Measurements from ENCODE around the gene SBNO2. TPM values are rescaled to one million over a fixed set of nuclear protein-coding genes. Genes with fewer than 3 reads are reported as not detected.
A peak's percentile ranks its signal among the peaks of the same experiment; 100 is the strongest.

SBNO2 gene
- total RNA-seq, 1 experiment from 2014 or later, result 97.8 TPM

- Mint-ChIP-seq H3K36me3 (ENCODE audit: insufficient read depth, unreplicated experiment) (peaks cover 38% of the 10 kb centered on the region), H3K27me3 (ENCODE audit: unreplicated experiment) (no peaks in the 10 kb centered on the region), H3K9me3 (ENCODE audit: low read depth, unreplicated experiment) (no peaks in the 10 kb centered on the region), H3K27ac (ENCODE audit: unreplicated experiment) (no peak overlapping the region), H3K4me3 (ENCODE audit: low read depth, unreplicated experiment) (no peak overlapping the region), H3K4me1 (ENCODE audit: low read depth, unreplicated experiment) (peaks cover 10% of the 10 kb centered on the region)
- no peak for TF ChIP-seq CTCF (IDR thresholded peaks at IDR 0.05; ENCODE audit: unreplicated experiment)
- CTCF ChIA-PET, result interaction anchor here (0.7 kb wide), 1 partner anchor 345 kb away, joined by 11 read pairs; no protein-coding TSS in a partner anchor
- intact Hi-C loops (cut with micrococcal nuclease; ENCODE audit: unreplicated experiment), result no loop called here
- no TSS peak for BruUV-seq (replicated peaks)
- peak; percentile 25 for DNase-seq
Measured at GRCh38 chr19:1063030-1063908, 110.8 kb downstream of the SBNO2 start.

DNA sequence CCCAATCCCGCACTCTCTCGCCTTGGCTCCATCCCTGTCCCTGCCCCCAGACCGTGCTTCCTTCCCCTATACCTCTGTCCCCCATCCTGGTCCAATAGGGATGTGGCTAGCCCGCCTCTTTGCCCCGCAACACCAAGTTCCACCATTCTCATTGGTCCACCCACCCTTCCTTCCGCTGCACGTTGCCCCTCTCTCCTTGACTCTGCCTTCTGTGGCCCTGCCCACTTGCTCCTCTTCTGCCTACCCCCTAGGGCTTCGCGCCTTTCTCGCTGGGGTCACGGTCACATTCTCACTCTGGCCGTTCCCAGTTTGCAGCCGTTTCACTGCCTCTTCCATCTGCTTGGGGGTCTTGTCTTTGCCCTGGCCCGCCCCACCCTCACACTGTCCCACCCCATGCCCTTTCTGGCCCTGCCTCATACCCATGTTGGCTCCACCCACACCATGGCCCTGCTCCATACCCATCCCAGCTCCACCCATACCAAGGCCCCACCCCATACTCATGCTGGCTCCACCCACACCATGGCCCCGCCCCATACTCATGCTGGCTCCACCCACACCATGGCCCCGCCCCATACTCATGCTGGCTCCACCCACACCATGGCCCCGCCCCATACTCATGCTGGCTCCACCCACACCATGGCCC is 111.6 kb downstream of the SBNO2 start:
- no peak overlapping the region for H3K27ac Mint-ChIP-seq (ENCODE audit: unreplicated experiment)

DNA sequence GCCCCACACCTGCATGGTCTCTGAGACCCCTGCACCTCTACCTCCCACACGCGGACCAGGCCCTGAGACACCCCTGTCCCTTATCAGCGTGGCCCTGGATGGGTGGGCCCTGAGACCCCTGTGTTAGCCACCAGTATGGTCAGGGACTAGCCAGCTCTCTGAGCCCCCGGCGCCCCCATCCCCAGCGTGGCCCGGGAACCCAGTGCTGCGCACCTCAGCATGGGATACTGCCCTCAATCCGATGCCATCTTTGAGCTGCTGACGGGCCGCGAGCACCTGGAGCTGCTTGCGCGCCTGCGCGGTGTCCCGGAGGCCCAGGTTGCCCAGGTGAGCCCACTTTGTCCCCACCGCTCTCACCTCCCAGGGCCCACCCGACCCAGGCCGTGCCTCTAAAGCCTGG is 112.1 kb downstream of the SBNO2 start:
- BruUV-seq (replicated peaks), result no TSS peak
- no peak overlapping the region for H3K27ac Mint-ChIP-seq (ENCODE audit: unreplicated experiment)
- no peak for DNase-seq
- TF ChIP-seq CTCF (IDR thresholded peaks at IDR 0.05; ENCODE audit: unreplicated experiment), result no peak
- intact Hi-C loops (cut with micrococcal nuclease; ENCODE audit: unreplicated experiment), result no loop called here
- H3K27me3 Mint-ChIP-seq (ENCODE audit: unreplicated experiment), result no peaks in the 10 kb centered on the region
- no peaks in the 10 kb centered on the region for H3K9me3 Mint-ChIP-seq (ENCODE audit: low read depth, unreplicated experiment)
- CTCF ChIA-PET, result interaction anchor here (0.7 kb wide), 1 partner anchor 347 kb away, joined by 11 read pairs; no protein-coding TSS in a partner anchor
- no peak overlapping the region for H3K4me3 Mint-ChIP-seq (ENCODE audit: low read depth, unreplicated experiment)
- peaks cover 44% of the 10 kb centered on the region for H3K36me3 Mint-ChIP-seq (ENCODE audit: insufficient read depth, unreplicated experiment)
- peaks cover 18% of the 10 kb centered on the region for H3K4me1 Mint-ChIP-seq (ENCODE audit: low read depth, unreplicated experiment)

More for the DNA sequence above, 111.6 kb downstream of the SBNO2 start:
- CTCF ChIA-PET, result interaction anchor here (0.7 kb wide), 1 partner anchor 346 kb away, joined by 11 read pairs; no protein-coding TSS in a partner anchor
- H3K27me3 Mint-ChIP-seq (ENCODE audit: unreplicated experiment), result no peaks in the 10 kb centered on the region
- H3K4me1 Mint-ChIP-seq (ENCODE audit: low read depth, unreplicated experiment), result peaks cover 13% of the 10 kb centered on the region
- DNase-seq, result no peak
- H3K9me3 Mint-ChIP-seq (ENCODE audit: low read depth, unreplicated experiment), result no peaks in the 10 kb centered on the region
- BruUV-seq (replicated peaks), result no TSS peak
- H3K36me3 Mint-ChIP-seq (ENCODE audit: insufficient read depth, unreplicated experiment), result peaks cover 41% of the 10 kb centered on the region
- no peak for TF ChIP-seq CTCF (IDR thresholded peaks at IDR 0.05; ENCODE audit: unreplicated experiment)
- H3K4me3 Mint-ChIP-seq (ENCODE audit: low read depth, unreplicated experiment), result no peak overlapping the region
- intact Hi-C loops (cut with micrococcal nuclease; ENCODE audit: unreplicated experiment), result no loop called here

DNA sequence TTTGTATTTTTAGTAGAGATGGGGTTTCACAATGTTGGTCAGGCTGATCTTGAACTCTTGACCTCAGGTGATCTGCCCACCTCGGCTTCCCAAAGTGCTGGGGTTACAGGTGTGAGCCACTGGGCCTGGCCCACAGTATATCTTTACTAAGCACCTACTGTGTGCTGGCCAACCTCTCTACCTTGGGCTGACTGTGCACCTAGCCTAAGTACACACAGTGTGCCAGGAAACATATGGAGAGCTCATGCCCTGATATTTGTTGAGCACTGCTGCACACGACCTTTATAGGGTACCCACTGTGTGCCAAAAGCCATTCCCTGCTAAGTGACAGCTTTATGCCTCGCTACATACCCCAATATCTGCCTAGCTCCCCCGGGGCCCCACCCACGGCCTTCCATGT is 113.4 kb downstream of the SBNO2 start:
- Mint-ChIP-seq H3K36me3 (ENCODE audit: insufficient read depth, unreplicated experiment) (peaks cover 39% of the 10 kb centered on the region), H3K4me1 (ENCODE audit: low read depth, unreplicated experiment) (peaks cover 16% of the 10 kb centered on the region), H3K4me3 (ENCODE audit: low read depth, unreplicated experiment) (no peak overlapping the region), H3K9me3 (ENCODE audit: low read depth, unreplicated experiment) (no peaks in the 10 kb centered on the region), H3K27ac (ENCODE audit: unreplicated experiment) (no peak overlapping the region), H3K27me3 (ENCODE audit: unreplicated experiment) (no peaks in the 10 kb centered on the region)
- no peak for DNase-seq
- CTCF ChIA-PET, result no interaction called here
- no TSS peak for BruUV-seq (replicated peaks)
- intact Hi-C loops (cut with micrococcal nuclease; ENCODE audit: unreplicated experiment), result no loop called here
- TF ChIP-seq CTCF (IDR thresholded peaks at IDR 0.05; ENCODE audit: unreplicated experiment), result no peak
